Inflammatory macrophage treated with lipopolysaccharide for 1 hour (primary cell): ENCODE measurements around the gene GPRIN2.

Source experiments
- DNase-seq, 2 donors: peaks; one replicate each; pipeline ENCODE4 v3.0.0-alpha.2; 2020 to 2022

GPRIN2 gene

GRCh38 chr10:46565591-46566332, 9.3 kb upstream of the GPRIN2 start:
- DNase-seq = peak; percentile 55 to 74

- no peak for DNase-seq
These were observed 4.5 kb upstream of the GPRIN2 start for GRCh38 chr10:46560952-46561351.

- no peak for DNase-seq
These were observed 3.9 kb upstream of the GPRIN2 start for GRCh38 chr10:46560381-46560780.

GRCh38 chr10:46559231-46559671, 2.8 kb upstream of the GPRIN2 start:
- DNase-seq = no peak

- no peak for DNase-seq
These were observed 2.1 kb upstream of the GPRIN2 start for GRCh38 chr10:46558392-46559185.

- no peak for DNase-seq
These were observed 1.6 kb upstream of the GPRIN2 start for GRCh38 chr10:46558122-46558391.

GRCh38 chr10:46557319-46558121, 1.1 kb upstream of the GPRIN2 start:
- no peak for DNase-seq

GRCh38 chr10:46555713-46556514, 544 bp downstream of the GPRIN2 start:
- DNase-seq = no peak

GRCh38 chr10:46555366-46555712, 1.1 kb downstream of the GPRIN2 start:
- no peak for DNase-seq

- no peak for DNase-seq
These were observed 2.2 kb downstream of the GPRIN2 start for GRCh38 chr10:46554166-46554781.

GRCh38 chr10:46553238-46554049, 3.0 kb downstream of the GPRIN2 start:
- DNase-seq = no peak

- no peak for DNase-seq
These were observed 3.8 kb downstream of the GPRIN2 start for GRCh38 chr10:46552526-46553237.

GRCh38 chr10:46551701-46552525, 4.5 kb downstream of the GPRIN2 start:
- DNase-seq = no peak

GRCh38 chr10:46550795-46551700, 5.4 kb downstream of the GPRIN2 start:
- no peak for DNase-seq

- DNase-seq = no peak
These were observed 6.2 kb downstream of the GPRIN2 start for GRCh38 chr10:46550076-46550790.

- DNase-seq = no peak
These were observed 7.0 kb downstream of the GPRIN2 start for GRCh38 chr10:46549171-46550075.

GRCh38 chr10:46548498-46549090, 7.9 kb downstream of the GPRIN2 start:
- DNase-seq = no peak
